ENCODE data around the gene PCMT1. TPM values are rescaled to one million over a fixed set of nuclear protein-coding genes. Genes with fewer than 3 reads are reported as not detected.
A peak's percentile ranks its signal among the peaks of the same experiment; 100 is the strongest.

The PCMT1 gene
- total and polyA plus RNA-seq, 9 of the 15 experiments (the other 6 are each of a cell fraction or from before 2014, with no cell fraction given), result 217 to 541 (median 327) TPM

DNA sequence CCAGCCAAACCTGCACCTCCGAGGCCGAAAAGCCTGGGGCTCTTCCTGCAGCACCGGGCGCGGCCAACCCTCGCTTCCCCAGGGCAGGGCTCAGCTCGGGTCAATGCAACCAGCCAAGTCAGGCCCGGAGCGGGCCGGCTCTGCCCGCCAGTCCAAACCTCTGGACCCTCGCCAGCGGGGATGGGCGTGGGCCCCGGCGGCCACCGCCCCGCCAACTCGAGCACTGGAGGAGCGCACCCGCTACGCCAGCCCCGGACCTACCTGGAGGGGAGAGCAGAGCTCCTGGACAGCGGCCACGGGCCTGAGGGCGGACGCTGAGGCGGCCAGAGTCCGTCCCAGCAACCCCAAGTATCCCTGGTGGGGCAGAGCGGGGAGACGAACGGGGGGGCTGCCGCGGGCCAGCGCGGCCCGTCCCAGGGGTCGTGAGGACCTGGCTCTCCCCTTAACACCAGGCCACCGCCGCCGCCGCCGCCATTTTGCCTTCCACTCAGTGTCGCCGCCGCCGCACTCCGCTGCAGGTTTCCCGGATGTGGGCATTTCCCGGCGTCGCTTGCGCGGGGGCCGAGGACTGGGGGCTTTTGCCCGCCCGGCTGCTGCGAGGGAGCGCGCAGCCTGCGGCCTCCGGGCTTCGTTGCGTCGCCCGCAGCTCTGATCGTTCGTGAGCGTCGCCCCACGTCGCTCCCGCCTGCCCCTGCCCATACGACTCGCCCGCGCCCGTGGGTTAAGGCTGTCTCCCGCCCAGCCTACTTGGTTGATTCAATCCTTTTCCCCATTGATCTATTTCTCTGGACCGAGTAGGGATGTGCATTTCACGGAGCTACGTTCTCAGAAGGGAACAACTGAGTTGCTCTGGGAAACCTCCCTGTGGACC is 31.7 kb upstream of the PCMT1 start, which contains the start of gene LATS1 (continued):
- no peak for TF ChIP-seq RBM17 (IDR thresholded peaks at IDR 0.05; ENCODE audit: borderline replicate concordance, low read depth, low read length)
- TF ChIP-seq TRIM28 (IDR thresholded peaks at IDR 0.05), result no peak
- no peak; the same call in 1 of the 2 replicates for TF ChIP-seq ZNF766 (CRISPR knock-in tag; conservative IDR thresholded peaks at IDR 0.05)
- TF ChIP-seq BCOR (IDR thresholded peaks at IDR 0.05), result no peak
- no peak for TF ChIP-seq FOXM1 (IDR thresholded peaks at IDR 0.05; ENCODE audit: low read depth)
- peak; percentile 91 for TF ChIP-seq FOXM1 (CRISPR knock-in tag; IDR thresholded peaks at IDR 0.05; ENCODE audit: low read depth)
- no peak for TF ChIP-seq SETDB1 (IDR thresholded peaks at IDR 0.05; ENCODE audit: low read length)
- TF ChIP-seq FOXA3 (CRISPR knock-in tag; conservative IDR thresholded peaks at IDR 0.05 in 1 of 2, IDR thresholded peaks at IDR 0.05 in 1 of 2), result peak in 1 of 2 experiments; percentile 65; a peak in 1 of 4 replicates
- no peak for TF ChIP-seq ZNF57 (CRISPR knock-in tag; IDR thresholded peaks at IDR 0.05)
- TF ChIP-seq, protein P1, sequence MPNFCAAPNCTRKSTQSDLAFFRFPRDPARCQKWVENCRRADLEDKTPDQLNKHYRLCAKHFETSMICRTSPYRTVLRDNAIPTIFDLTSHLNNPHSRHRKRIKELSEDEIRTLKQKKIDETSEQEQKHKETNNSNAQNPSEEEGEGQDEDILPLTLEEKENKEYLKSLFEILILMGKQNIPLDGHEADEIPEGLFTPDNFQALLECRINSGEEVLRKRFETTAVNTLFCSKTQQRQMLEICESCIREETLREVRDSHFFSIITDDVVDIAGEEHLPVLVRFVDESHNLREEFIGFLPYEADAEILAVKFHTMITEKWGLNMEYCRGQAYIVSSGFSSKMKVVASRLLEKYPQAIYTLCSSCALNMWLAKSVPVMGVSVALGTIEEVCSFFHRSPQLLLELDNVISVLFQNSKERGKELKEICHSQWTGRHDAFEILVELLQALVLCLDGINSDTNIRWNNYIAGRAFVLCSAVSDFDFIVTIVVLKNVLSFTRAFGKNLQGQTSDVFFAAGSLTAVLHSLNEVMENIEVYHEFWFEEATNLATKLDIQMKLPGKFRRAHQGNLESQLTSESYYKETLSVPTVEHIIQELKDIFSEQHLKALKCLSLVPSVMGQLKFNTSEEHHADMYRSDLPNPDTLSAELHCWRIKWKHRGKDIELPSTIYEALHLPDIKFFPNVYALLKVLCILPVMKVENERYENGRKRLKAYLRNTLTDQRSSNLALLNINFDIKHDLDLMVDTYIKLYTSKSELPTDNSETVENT (CRISPR knock-in tag; IDR thresholded peaks at IDR 0.05), result peak; percentile 90
- TF ChIP-seq SAFB2 (IDR thresholded peaks at IDR 0.05; ENCODE audit: borderline replicate concordance, low read depth, low read length, severe bottlenecking), result no peak
- no peak for TF ChIP-seq NR2F6 (CRISPR knock-in tag; IDR thresholded peaks at IDR 0.05)
- TF ChIP-seq ZNF436 (CRISPR knock-in tag; IDR thresholded peaks at IDR 0.05), result no peak
- TF ChIP-seq ZNF445 (CRISPR knock-in tag; IDR thresholded peaks at IDR 0.05; ENCODE audit: low read depth), result peak; percentile 62; the same call in 1 of the 2 replicates
- TF ChIP-seq, protein P2, sequence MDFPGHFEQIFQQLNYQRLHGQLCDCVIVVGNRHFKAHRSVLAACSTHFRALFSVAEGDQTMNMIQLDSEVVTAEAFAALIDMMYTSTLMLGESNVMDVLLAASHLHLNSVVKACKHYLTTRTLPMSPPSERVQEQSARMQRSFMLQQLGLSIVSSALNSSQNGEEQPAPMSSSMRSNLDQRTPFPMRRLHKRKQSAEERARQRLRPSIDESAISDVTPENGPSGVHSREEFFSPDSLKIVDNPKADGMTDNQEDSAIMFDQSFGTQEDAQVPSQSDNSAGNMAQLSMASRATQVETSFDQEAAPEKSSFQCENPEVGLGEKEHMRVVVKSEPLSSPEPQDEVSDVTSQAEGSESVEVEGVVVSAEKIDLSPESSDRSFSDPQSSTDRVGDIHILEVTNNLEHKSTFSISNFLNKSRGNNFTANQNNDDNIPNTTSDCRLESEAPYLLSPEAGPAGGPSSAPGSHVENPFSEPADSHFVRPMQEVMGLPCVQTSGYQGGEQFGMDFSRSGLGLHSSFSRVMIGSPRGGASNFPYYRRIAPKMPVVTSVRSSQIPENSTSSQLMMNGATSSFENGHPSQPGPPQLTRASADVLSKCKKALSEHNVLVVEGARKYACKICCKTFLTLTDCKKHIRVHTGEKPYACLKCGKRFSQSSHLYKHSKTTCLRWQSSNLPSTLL (IDR thresholded peaks at IDR 0.05), result no peak
- no peak for TF ChIP-seq KLF10 (CRISPR knock-in tag; IDR thresholded peaks at IDR 0.05)
- TF ChIP-seq EP300 (IDR thresholded peaks at IDR 0.05; ENCODE audit: low read length), result no peak; the same call in 1 of the 2 replicates
